ENCODE measurements around the gene XYLT1.

XYLT1 gene

GRCh38 chr16:17470908-17471718, at the start of gene XYLT1:
TSS of gene XYLT1 (minus strand) at chr16:17470960. CDS start at chr16:17470796, 164 bp downstream.
- peak; percentile 89 for DNase-seq (ENCODE audit: low read depth, low spot score)
- H3K4me3 ChIP-seq (ENCODE audit: low read depth, low read length) = peak within 1 kb of the TSS; percentile 78
- TF ChIP-seq CTCF (IDR thresholded peaks at IDR 0.05; ENCODE audit: low read depth, low read length) = no peak
- in situ Hi-C loops (cut with HindIII; ENCODE audit: low sequenced_read_pairs) = no loop called here

- H3K4me3 ChIP-seq (ENCODE audit: low read depth, low read length) = no peak overlapping the region
- DNase-seq (ENCODE audit: low read depth, low spot score) = no peak
- no peak for TF ChIP-seq CTCF (IDR thresholded peaks at IDR 0.05; ENCODE audit: low read depth, low read length)
- in situ Hi-C loops (cut with HindIII; ENCODE audit: low sequenced_read_pairs) = no loop called here
These were observed 49.4 kb upstream of the XYLT1 start for GRCh38 chr16:17520111-17520510.

- no peak for TF ChIP-seq CTCF (IDR thresholded peaks at IDR 0.05; ENCODE audit: low read depth, low read length)
- DNase-seq (ENCODE audit: low read depth, low spot score) = no peak
These were observed 48.6 kb upstream of the XYLT1 start for GRCh38 chr16:17519101-17519955.

GRCh38 chr16:17518441-17518840, 47.7 kb upstream of the XYLT1 start:
- H3K4me3 ChIP-seq (ENCODE audit: low read depth, low read length) = no peak overlapping the region
- no peak for TF ChIP-seq CTCF (IDR thresholded peaks at IDR 0.05; ENCODE audit: low read depth, low read length)
- in situ Hi-C loops (cut with HindIII; ENCODE audit: low sequenced_read_pairs) = no loop called here
- DNase-seq (ENCODE audit: low read depth, low spot score) = peak; percentile 52

More at GRCh38 chr16:17519101-17519955, 48.6 kb upstream of the XYLT1 start:
- H3K4me3 ChIP-seq (ENCODE audit: low read depth, low read length) = no peak overlapping the region
- in situ Hi-C loops (cut with HindIII; ENCODE audit: low sequenced_read_pairs) = no loop called here

GRCh38 chr16:17515421-17516210, 44.9 kb upstream of the XYLT1 start:
- peak; percentile 89 for DNase-seq (ENCODE audit: low read depth, low spot score)
- in situ Hi-C loops (cut with HindIII; ENCODE audit: low sequenced_read_pairs) = no loop called here
- no peak overlapping the region for H3K4me3 ChIP-seq (ENCODE audit: low read depth, low read length)
- no peak for TF ChIP-seq CTCF (IDR thresholded peaks at IDR 0.05; ENCODE audit: low read depth, low read length)

GRCh38 chr16:17512636-17513220, 42.0 kb upstream of the XYLT1 start:
- DNase-seq (ENCODE audit: low read depth, low spot score) = peak; percentile 36
- TF ChIP-seq CTCF (IDR thresholded peaks at IDR 0.05; ENCODE audit: low read depth, low read length) = no peak
- in situ Hi-C loops (cut with HindIII; ENCODE audit: low sequenced_read_pairs) = no loop called here
- H3K4me3 ChIP-seq (ENCODE audit: low read depth, low read length) = no peak overlapping the region
